HG03060 (cell line): ENCODE measurements around the gene NARS2.

Source experiments
- ATAC-seq: cut with Tn5 transposase; IDR thresholded peaks from one replicate; pipeline ENCODE4 v1.9.1; 2021; ENCODE audit warnings: low read depth, moderate number of reproducible peaks; ENCODE audit not compliant: unreplicated experiment

Gene NARS2

GRCh38 chr11:78418584-78419211 lies 156.0 kb downstream of the NARS2 start:
- ATAC-seq = no peak

- ATAC-seq = no peak
These were observed 156.6 kb downstream of the NARS2 start for GRCh38 chr11:78417888-78418583.

- ATAC-seq = peak; percentile 7
These were observed 157.3 kb downstream of the NARS2 start, which contains the start of gene GAB2 for GRCh38 chr11:78417175-78417887. Gene GAB2 (minus strand): TSS chr11:78417820. CDS start chr11:78417720, 100 bp downstream.

GRCh38 chr11:78416285-78417174 lies 158.1 kb downstream of the NARS2 start:
- peak; percentile 38 for ATAC-seq

- ATAC-seq = no peak
These were observed 159.3 kb downstream of the NARS2 start for GRCh38 chr11:78415338-78415737.

- no peak for ATAC-seq
These were observed 160.2 kb downstream of the NARS2 start for GRCh38 chr11:78414321-78415051.

- ATAC-seq = no peak
These were observed 166.0 kb downstream of the NARS2 start for GRCh38 chr11:78408619-78409018.

- ATAC-seq = no peak
These were observed 168.0 kb downstream of the NARS2 start for GRCh38 chr11:78406568-78407196.

GRCh38 chr11:78405805-78406204 lies 168.9 kb downstream of the NARS2 start:
- no peak for ATAC-seq

- no peak for ATAC-seq
These were observed 170.9 kb downstream of the NARS2 start for GRCh38 chr11:78403781-78404180.

- ATAC-seq = no peak
These were observed 171.8 kb downstream of the NARS2 start for GRCh38 chr11:78402847-78403246.

- no peak for ATAC-seq
These were observed 174.0 kb downstream of the NARS2 start for GRCh38 chr11:78400702-78401101.

GRCh38 chr11:78400116-78400515 lies 174.5 kb downstream of the NARS2 start:
- no peak for ATAC-seq

GRCh38 chr11:78399136-78399535 lies 175.5 kb downstream of the NARS2 start:
- ATAC-seq = no peak

GRCh38 chr11:78398715-78399114 lies 175.9 kb downstream of the NARS2 start:
- no peak for ATAC-seq

GRCh38 chr11:78397398-78397797 lies 177.3 kb downstream of the NARS2 start:
- peak; percentile 87 for ATAC-seq

GRCh38 chr11:78395597-78395996 lies 179.1 kb downstream of the NARS2 start:
- ATAC-seq = no peak

- no peak for ATAC-seq
These were observed 181.8 kb downstream of the NARS2 start for GRCh38 chr11:78392854-78393253.

GRCh38 chr11:78391424-78391823 lies 183.2 kb downstream of the NARS2 start:
- no peak for ATAC-seq
